GM12864 (cell line): Measurements from ENCODE around the gene ARID4B.

Experiments
- DNase-seq: peaks from one replicate; pipeline ENCODE4 v3.0.0-alpha.2; 2011; ENCODE audit warnings: low read depth
- H3K4me3 ChIP-seq: 2 replicates; pipeline ENCODE4 v1.5.1; 2011; ENCODE audit warnings: mild to moderate bottlenecking, low read depth, low read length, control low read depth
- TF ChIP-seq, protein P1 (sequence below): IDR thresholded peaks from 2 replicates; pipeline ENCODE4 v1.5.1; 2011; ENCODE audit warnings: low read depth, mild to moderate bottlenecking, moderate library complexity, low read length, control low read depth, inconsistent platforms; ENCODE audit errors: missing control alignments

ARID4B gene

DNA sequence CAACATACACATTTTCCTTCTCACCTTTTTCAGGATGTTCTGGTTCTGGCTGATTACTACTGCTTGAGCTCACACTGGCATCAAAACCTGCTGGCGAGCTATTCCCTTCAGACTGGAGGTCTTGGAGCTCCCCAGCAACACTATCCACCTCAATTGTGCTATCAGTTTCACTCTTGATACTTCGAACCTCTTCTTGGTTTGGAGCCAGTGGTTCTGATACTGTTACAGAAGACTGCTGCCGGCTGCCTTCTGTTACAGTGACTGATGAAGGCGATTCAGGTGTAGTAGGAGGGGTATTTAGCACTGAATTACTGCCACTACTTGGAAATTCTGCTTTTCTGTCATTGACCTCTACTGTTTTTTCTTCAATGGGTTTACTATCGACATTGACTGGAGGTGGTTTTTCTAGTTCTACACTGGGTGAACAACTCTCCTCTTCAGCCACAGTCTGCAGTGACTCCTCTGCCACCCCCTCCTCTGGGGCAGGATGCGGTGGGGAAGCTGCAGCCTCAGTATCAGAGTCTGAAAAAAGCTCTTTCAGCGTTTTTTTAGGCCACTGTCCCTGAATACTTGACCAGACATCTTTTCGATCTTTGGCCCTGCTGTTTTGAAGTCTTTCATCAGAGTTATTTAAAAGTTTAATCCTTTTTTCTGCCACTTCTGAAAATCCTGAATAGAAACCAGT lies 146.3 kb downstream of the ARID4B start:
- H3K4me3 ChIP-seq: no peak overlapping the region
- no peak for DNase-seq
- TF ChIP-seq, protein P1, sequence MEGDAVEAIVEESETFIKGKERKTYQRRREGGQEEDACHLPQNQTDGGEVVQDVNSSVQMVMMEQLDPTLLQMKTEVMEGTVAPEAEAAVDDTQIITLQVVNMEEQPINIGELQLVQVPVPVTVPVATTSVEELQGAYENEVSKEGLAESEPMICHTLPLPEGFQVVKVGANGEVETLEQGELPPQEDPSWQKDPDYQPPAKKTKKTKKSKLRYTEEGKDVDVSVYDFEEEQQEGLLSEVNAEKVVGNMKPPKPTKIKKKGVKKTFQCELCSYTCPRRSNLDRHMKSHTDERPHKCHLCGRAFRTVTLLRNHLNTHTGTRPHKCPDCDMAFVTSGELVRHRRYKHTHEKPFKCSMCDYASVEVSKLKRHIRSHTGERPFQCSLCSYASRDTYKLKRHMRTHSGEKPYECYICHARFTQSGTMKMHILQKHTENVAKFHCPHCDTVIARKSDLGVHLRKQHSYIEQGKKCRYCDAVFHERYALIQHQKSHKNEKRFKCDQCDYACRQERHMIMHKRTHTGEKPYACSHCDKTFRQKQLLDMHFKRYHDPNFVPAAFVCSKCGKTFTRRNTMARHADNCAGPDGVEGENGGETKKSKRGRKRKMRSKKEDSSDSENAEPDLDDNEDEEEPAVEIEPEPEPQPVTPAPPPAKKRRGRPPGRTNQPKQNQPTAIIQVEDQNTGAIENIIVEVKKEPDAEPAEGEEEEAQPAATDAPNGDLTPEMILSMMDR: no peak

DNA sequence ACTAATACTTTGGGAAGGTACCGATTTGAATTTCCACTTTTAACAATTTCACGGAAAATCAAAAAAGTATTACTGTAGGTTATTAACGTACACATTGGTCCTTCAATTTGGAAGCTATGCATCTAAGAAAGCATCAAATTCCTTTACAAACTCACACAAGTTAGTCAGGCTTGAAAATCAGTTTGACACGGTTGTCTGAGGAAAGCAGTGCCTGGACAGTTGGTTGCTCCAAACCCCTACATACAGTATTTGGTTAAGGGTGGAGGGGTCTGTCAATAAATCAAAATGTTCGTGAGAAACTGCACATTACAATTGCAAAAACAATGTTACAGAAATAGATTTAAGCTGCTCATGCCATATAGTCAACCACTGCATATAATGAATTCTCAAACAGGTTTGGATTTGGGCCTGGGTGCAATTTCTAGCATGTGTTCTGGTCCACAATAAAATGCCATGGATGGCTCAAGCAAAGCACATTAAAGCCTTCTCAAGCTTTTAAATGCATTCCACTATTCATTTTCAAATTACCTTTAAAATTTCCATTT lies 147.0 kb downstream of the ARID4B start:
- no peak for DNase-seq
- H3K4me3 ChIP-seq: no peak overlapping the region
- TF ChIP-seq, protein P1: no peak

DNA sequence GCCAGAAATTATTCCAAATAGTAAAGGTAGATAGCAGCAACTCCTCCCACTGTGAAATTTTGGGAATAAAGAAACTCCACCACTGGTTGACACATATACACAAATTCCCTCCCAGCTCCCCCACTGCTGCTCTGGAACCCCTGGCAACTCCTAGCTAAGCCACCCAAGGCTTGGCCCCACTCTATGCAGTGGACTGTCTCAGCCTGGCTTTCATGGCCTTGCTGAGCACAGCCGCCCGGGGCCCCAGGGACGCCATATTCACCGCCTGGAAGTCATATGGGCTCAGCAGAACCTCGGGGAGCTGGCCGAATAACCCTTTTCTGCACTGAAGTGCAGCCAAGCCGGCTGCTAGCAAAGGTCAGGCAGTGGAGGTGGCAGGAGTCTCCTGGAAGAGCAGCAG lies 151.5 kb downstream of the ARID4B start:
- H3K4me3 ChIP-seq: no peak overlapping the region
- TF ChIP-seq, protein P1: no peak
- DNase-seq: no peak

DNA sequence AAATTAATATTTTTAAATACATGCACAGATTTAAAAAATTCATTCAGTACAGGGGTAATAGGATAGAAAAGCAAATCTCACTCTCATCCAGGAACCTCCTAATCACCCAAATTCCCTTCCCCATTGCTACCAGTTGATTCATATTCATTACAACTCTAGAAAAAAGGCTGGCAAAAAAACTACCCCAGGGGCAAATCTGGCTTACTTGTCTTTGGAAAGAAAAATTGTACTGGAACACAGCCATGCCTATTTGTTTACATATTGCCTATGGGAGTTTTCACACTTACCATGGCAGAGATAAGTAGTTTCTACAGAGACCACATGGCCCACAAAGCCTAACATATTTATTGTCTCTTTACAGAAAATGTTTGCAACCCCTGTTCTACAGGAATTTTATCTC lies 158.0 kb downstream of the ARID4B start:
- no peak overlapping the region for H3K4me3 ChIP-seq
- no peak for DNase-seq
- TF ChIP-seq, protein P1: no peak

DNA sequence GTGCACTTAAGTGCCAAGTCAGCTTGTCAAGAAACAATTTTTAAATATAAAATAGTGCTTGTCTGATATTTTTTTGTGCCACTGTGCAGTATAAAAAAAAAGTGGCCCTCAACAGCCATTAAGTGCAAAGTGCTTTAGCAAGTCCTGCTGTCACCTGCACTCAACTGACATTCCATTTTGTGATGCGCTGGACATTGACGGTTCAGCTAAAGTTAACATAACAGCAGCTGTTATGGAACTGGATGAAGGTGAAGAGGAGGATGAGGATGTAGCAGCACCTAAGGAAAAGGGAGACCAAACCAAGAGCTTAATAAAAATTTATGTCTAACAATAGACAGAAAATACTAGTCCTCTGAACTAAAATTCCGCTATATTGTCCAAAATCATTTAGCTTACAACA lies 159.6 kb downstream of the ARID4B start:
- no peak for DNase-seq
- H3K4me3 ChIP-seq: no peak overlapping the region
- TF ChIP-seq, protein P1: no peak

DNA sequence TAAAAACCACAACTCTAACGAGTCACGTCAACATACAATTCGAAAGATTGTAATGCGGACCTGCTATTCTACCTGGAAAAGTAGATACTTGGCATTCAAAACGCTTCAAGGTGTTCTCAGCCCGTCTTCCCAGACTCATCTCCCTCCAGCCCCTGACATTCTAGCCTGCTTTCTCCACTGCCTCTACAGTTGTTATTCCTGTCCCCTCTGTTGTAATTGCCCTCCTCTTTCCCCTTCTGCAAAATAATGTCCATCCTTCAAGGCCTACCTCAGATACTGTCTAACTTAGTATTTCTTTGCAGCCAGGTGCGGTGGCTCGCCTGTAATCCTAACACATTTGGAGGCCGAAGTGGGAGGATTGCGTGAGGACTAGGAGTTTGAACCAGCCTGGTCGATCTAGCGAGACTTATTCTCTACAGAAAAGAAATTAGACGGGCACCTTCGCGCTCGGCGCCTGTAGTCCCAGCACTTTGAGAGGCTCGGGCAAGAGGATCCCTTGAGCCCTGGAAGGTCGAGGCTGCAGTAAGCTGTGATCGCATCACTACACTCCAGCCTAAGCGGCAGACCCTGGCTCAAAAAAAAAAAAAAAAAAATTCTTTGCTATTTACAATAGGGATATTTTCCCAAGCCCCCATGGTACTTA lies 166.2 kb downstream of the ARID4B start:
- TF ChIP-seq, protein P1: no peak
- H3K4me3 ChIP-seq: peak overlapping the region; percentile 98
- DNase-seq: no peak
